A673 (cell line): ENCODE measurements around the gene UPF1.

Experiments
- EZH2 ChIP-seq: fragments of 200-600 bp; sonication (generic); IDR thresholded peaks from 2 replicates; pipeline ENCODE4 v1.6.1; 2017; ENCODE audit warnings: borderline replicate concordance, low read depth, mild to moderate bottlenecking, mixed read lengths, antibody characterized with exemption, low read length; ENCODE audit not compliant: poor library complexity, severe bottlenecking
- TF ChIP-seq, protein P1 (sequence below): fragments of 300-800, 200-600 bp; sonication (generic); conservative IDR thresholded peaks from 2 replicates; pipeline ENCODE4 v1.5.1; 2017; ENCODE audit warnings: low read depth, mild to moderate bottlenecking, antibody characterized with exemption, low read length, moderate library complexity, mixed read lengths

DNA sequence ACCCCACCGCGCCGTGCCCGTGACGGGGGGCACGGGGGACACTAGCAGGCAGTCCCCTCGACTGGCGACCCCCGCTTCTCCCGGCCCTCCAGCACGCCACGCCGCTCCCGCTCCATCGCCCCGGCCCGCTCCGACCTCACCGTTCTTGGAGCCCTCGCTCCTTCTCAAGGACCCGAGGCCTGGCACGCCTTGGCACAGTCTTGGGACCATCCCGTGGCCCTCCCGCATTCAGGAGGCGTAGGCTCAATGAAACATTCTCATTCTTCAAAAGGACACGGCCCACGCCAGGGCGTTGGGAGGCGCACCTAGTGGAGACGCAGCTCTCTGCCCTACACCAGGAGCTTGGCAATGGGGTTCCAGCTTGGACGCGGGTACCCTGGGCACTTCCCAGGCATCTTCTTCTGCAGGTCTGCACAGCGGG is 64.7 kb downstream of the UPF1 start:
- TF ChIP-seq, protein P1, sequence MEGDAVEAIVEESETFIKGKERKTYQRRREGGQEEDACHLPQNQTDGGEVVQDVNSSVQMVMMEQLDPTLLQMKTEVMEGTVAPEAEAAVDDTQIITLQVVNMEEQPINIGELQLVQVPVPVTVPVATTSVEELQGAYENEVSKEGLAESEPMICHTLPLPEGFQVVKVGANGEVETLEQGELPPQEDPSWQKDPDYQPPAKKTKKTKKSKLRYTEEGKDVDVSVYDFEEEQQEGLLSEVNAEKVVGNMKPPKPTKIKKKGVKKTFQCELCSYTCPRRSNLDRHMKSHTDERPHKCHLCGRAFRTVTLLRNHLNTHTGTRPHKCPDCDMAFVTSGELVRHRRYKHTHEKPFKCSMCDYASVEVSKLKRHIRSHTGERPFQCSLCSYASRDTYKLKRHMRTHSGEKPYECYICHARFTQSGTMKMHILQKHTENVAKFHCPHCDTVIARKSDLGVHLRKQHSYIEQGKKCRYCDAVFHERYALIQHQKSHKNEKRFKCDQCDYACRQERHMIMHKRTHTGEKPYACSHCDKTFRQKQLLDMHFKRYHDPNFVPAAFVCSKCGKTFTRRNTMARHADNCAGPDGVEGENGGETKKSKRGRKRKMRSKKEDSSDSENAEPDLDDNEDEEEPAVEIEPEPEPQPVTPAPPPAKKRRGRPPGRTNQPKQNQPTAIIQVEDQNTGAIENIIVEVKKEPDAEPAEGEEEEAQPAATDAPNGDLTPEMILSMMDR = no peak
- TF ChIP-seq EZH2 = no peak
